Smooth muscle cell of the brain vasculature (primary cell): ENCODE data around the gene PPL.

Experiments used
- DNase-seq: peaks from one replicate; pipeline ENCODE4 v3.0.0-alpha.2; 2012; ENCODE audit warnings: low read depth, low spot score

The PPL gene

DNA sequence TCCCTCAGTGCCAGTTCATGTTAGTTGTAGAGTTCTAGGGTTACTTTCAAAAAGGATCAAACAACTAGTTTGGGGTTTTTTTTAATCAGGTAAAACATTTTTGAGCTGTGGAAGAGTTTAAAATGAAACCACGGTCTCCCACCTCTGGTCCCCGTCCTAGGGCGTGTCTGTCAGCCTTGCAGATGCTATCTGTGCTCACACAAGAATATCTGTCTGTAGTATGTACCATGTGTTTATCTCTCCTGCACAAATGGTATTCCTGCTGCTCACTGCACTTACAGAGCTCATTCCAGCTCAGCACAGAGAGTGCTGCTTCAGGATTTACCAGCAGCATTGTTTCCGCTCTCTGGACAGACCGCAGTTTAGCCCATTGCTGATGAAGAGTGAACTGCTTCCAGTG is 50.8 kb downstream of the PPL start:
- DNase-seq: no peak

DNA sequence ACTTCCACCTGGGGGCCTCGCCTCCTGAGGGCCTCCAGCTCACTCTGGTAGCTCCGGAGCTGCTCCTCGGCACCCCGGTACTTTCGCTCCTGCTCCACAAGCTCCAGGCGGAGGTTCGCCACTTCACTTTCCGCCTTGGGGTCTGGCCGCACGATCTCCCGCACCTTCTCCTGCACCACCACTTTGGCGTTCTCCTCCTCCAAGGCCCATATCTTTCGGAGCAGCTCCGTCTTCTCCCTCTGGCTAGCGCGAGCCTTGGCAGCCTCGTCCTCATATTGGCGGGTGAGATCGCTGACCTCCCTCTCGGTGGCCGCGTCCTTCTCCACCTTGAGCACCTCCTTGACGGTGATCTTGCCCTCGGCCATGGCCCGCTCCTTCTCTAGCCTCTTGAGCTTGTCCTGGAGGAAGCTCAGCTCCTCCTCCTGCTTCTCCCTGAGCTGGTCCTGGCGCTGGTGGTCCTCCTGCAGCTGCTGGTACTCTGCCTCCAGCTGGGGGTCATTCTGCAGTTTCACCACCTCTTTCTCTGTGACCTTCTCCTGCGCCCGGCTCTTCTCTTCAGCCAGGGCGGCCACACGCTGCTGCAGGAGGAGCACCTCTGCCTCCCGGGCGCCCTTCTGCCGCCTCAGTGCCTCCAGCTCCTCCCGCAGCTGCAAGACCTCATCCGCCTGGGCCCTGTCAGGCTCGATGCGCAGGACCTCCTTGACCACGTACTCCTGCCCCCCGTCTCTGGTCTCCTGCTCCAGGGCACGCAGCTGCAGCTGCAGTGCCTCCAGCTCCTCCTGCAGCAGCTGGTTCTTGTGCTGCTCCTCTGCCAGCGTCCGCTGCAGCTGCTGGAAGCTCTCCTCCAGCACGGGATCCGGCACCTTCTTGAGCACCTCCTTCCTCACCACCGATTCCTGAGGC is 51.7 kb downstream of the PPL start:
- DNase-seq: no peak

DNA sequence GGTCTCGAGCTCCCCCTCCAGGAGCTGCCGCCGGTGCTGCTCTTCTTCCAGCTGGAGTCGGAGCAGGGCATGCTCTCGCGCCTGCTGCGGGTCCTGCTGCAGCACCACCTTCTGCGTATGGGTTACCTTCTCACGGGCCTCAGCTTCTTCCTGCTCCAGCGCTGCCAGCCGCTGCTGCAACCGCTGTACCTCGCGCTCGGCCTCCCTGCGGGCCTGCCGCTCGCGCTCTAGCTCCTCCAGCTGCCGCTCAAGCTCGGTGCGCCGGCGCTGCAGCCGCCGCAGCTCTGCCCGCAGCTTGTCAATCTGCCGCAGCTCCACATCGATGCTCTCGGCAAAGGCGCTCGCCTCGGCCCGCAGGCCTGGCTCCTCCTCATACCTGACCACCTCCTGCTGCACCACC is 52.7 kb downstream of the PPL start:
- DNase-seq: no peak

DNA sequence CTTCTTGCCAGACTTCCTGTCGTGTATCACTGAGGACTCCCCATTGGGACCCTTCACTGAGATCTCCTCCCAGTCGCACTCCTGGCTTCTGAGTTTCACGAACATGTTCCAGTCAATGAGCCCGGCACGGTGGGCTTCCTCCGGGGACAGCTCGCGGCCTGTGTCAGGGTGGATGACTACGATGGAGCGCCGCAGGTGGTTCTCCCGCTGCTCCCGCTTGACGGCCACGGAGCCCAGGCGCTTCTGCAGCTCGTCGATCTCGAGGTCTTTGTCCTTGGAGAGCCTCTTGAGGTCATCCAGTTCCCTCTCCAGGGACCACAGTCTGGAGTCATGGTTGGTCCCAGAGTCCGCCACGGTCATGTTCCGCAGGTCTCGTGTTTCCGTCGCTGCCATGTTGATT is 53.4 kb downstream of the PPL start:
- no peak for DNase-seq

DNA sequence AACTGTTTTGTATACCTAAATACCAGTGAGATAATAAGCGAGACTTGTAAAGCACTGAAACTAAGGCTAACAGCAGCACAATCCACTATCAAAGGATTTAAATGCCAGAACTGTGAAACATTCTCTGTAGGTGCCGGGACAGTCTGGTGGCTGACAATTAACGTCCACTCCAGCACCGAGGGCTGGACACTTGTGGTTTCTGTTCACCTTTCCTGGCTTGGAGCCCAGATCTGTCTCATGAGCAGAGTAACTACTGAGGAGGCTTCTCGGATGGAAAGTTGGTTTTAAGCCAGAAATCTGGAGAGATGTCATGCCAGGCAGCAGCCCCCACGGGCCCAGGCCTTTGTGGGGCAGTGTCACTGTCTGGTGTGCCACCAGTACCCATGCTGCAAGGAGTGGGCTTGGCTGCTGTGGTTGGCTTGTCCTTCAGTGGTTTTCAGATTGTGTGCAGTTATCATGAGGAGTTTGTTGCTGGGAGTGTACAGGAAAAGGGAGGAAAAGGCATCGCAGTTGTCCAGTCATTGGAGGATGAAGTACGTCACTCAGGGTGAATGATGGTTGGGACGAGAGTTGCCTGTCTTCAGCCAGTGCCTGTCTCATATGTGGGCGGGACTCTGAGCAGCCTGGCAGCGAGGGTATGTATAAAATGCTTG is 54.2 kb downstream of the PPL start:
- DNase-seq: peak; percentile 12

DNA sequence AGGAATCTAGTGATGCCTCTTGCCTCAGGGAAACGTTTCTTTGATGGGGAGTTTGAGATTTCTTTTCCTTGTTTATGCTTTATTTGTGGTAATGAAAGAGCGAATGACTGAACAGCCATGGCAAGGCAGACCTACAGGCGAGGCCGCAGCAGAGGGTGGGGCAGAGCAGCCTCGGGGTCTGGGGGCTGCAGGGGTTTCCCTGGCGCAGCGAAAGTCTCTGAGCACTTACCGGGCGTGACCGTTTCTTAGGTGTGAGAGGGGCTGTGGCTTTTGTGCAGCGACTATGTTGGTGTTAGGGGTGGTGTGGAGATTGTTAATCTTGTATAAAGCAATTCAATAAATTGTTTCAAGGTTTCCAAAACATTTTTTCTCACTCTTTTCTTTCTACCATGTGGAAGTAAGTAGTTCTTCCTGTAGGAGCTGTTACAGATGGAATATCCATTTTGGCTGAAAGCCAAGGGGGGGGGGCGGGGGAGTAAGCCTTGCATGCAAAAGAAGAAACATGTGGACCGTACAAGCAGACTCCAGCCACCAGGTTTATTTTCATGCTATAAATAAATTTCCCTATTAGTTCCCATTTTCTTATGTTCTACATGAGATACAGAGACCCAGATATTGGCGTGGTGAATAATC is 54.8 kb downstream of the PPL start:
- DNase-seq: peak; percentile 23

DNA sequence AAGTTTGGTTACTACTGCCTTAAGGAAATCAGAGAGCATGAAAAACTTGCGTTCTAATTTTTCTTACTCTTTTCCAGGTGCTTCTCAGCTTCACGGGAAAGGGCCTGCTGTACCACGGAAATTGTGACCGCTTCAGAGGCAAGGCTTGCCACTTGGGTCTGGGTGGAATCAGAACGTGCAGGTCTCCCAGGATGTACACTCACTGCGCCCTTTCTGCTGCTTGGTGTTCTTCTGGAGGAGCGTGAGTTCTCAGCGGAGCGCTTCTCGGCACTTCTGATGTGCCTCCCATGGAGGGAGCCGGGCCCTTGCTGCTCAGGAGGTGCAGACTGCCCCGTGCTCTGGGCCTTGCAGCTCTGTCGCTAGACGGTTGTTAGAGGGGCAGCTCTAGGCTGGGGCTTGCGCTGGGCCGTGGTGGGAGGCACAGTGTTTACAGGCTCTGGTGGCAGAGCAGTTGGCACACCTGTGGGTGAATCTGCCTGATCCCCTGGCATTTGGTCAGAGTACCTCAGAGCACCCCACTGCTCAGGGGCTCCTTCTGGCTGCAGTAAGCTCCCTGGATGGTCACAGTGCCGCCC is 56.9 kb downstream of the PPL start:
- no peak for DNase-seq

DNA sequence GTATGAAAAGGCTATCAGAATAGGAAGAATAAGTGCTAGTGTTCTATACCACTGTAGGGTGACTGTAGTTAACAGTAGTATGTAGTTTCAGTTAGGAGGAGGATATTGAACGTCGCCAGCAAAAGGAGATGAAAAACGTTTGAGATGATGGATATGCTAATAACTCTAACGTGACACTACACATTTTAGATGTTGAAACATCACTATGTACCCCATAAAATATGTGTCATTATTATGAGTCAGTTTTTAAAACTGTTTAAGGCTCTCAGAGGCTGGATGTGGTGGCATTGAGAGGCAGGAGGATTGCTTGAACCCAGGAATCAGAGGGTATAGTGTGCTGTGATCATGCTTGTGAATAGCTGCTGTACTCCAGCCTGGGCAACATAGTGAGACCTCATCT is 57.9 kb downstream of the PPL start:
- DNase-seq: no peak

DNA sequence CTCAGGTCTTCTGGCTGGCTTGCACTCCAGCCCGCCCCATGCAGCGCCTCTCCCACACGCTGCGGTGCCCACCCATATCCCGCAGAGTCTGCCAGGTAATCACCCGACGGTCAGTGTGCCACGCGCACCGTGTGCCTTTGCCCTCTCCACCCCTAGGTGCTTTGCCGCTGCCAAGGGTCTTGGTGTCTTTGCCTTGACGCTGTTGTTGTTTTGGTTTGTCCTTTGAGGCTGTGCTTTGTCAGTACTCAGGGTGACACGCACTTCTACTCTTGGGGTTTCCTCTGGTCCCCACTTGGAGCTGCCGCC is 59.6 kb downstream of the PPL start:
- no peak for DNase-seq

DNA sequence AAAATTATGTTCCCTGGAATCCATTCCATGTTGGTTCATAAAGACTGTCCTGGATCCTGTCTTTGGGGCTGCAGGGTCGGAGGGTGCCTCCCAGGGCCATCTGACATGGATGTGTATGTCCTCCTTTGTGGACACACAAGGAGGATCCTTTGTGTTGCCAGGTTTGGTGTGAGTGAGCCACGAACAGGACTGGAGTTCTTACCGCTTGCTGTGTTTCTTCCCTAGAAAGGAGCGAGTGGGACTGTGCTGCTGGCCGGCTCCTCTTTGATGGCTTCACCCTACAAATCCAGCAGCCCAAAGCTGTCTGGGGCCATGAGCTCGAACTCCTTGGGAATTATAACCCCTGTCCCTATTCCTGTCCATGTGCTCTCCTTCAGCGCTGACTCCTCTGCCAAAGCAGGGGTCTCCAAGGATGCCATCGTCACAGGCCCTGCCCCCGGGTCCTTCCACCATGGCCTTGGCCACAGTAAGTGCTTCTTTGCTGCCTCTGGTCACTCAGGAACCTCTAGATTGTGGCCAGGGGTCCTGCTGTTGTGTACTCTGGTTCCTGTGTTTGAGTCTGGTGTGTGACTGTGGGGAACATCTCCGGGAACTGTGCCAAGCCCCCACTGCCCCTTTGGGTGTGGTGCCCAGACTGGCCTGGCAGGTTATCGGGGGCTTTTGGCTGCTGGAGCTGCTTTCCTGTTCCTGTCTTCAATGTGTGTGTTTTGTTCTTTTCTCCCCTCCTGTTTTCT is 60.1 kb downstream of the PPL start:
- no peak for DNase-seq

DNA sequence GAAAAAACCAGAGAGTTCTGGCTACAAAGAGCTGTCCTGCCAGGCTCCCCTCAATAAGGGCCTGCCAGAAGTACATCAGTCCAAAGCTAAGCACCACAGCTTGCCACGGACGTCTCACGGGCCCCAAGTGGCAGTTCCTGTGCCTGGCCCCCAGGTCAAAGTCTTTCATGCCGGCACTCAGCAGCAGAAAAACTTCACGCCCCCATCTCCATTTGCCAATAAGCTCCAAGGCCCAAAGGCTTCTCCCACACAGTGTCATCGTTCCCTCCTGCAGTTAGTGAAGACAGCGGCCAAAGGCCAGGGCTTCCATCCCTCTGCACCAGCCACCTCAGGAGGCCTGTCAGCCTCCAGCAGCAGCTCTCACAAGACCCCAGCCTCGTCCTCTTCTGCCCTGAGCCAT is 62.3 kb downstream of the PPL start:
- DNase-seq: no peak

DNA sequence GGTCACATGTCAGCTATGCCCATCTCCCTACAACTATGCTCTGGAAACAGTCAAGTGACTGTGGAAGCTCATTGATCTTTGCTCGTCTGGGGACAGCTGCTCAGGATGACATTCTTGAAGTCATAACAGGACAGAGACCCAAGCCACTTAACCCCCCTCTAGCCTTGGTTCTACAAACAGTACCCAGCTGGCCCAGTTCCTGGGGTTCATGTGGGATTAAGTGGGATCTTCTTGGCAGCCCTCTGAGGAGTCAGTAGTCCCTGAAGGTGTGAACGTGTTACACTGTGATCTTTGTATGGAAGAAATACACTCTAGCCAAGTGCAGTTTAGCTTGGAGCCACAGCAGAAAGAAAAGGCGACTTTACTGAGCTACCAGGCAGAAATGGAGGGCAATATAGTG is 63.9 kb downstream of the PPL start:
- DNase-seq: no peak

DNA sequence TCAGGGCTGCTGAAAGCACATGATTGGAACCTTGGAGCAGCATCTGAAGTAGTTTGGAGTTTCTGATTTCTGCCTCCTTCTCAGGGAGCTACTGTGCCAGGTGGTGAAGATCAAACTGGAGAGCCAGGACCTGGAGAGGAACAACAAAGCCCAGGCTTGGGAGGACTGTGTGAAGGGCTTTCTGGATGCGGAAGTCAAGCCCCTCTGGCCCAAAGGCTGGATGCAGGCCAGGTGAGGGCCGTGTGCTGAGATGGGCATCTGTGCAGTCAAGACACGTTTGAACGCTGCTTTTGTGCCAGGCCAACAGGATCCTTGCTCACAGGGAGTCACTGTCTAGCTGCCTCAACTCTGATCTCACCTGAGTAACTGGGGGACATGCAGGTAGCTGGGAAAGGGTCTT is 65.9 kb downstream of the PPL start:
- no peak for DNase-seq

DNA sequence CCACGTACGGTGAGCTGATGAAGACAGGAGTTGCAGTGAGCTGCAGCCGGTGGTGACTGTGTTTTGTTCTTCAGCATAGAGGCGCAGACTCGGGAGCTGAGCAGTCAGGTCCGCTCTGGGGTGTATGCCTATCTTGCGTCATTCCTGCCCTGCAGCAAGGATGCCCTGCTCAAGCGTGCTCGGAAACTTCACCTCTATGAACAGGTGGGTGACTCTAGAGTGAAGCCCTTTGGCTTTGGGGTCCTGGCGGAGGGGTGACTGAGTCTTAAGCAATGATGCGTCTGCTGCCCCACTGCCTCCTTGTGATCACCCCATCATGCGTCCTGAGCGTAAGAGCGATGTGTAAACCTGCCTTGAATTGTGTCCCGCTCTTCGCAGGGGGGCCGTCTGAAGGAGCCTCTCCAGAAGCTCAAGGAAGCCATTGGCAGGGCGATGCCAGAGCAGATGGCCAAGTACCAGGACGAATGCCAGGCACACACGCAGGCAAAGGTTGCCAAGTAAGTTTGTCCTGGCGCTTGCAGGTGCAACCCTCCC is 66.7 kb downstream of the PPL start:
- no peak for DNase-seq

DNA sequence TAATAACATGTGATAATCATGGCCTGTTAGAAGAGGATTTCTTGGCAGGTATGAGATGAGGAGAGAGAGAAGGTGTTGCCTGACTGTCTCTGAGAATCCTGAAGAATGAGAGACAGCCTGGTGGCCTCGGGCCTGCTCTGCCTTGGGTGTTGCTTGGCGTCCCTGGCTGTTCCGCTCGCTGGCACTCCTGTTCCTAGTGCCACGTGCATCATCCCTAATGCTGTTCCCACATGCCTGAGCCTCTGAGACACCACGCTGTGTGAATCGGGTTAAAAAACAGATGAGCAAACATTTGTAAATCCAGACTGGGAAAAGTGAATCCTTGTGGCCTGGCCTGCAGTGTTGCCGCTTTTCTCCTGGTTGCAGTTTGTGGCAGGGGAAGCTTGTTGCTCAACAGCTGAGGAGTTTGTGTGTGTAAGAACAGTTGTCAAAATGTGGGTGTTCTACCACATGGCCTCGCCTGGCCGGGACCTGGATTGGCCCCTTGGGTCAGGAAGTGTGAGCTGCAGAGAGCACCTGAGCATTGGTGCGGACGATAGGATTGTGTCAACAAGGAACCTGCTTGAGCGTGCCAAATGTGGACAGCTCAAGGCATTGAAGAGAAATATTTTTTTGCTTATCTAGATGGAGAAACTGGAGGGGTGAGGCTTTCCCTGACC is 67.7 kb downstream of the PPL start:
- no peak for DNase-seq

DNA sequence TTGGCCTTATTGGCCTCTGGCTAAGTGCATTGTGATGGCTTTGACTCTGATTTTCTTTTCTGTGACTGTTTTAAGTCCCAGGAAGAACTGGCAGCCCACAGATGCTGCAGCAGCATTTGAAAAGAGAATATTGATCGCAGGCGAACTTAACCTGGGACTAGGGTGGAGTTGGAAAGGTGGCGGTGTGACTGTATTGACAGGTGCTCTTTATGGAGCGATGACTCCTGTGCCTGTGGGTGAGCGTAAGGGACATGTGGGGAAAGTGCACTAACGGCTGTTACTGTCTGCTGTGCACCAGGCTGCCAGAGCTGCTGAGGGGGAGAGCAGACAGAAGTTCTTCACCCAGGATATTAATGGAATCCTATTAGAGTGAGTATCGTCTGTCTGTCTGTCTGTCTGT is 68.4 kb downstream of the PPL start:
- DNase-seq: no peak

DNA sequence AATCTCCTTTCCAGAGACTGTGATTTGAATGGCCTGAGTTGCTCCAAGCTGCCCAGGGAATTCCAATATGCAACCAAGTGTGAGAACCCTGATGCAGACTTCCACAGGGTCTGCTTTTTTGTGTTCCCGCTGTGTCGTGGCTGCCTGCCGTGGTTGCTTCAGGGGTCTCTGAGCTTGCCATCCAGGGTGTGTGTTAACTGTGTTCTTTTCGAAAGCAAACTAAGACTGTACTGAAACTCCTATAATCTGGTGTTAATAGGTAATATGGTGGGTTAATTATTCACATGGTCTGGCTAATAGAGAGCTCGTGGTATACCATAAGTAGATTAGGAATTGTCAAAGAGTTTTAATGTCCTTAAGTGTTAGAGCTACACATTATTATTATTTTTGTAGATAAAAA is 68.9 kb downstream of the PPL start:
- no peak for DNase-seq

DNA sequence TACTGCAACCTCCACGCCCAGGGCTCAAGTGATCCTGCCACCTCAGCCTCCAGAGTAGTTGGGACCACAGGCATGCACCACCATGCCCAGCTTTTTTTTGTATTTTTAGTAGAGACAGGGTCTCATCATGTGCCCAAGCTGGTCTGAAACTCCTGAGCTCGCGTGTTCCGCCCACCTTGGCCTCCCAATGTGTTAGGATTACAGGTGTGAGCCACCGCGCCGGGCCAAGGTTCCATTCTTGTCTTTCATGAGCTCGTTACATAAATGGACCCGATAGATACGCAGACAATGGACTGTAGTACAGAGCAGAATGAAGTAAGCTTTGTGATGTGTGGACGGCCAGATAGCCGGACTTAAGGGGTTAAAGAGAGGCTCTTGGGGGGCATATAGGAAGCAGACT is 70.4 kb downstream of the PPL start:
- no peak for DNase-seq

DNA sequence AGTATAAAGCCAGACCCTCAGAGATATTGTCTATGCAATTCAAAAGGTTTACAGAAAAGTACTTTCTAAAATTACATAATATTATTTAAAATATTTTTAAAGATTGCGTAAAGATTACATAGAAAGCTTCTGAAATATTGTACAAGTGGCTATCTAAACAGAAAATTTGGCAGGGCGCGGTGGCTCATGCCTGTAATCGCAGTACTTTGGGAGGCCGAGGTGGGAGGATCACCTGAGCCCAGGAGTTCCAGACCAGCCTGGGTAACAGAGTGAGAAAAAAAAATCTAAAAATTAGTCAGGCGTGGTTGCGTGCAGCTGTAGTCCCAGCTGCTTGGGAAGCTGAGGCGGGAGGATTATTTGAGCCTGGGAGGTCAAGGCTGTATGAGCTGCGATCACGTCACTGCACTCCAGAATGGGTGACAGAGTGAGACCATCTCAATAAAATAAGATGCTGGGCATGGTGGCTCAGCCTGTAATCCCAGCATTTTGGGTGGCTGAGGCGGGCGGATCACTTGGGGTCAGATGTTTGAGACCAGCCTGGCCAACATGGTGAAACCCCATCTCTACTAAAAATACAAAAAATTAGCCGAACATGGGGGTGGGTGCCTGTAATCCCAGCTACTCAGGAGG is 71.6 kb downstream of the PPL start:
- no peak for DNase-seq

DNA sequence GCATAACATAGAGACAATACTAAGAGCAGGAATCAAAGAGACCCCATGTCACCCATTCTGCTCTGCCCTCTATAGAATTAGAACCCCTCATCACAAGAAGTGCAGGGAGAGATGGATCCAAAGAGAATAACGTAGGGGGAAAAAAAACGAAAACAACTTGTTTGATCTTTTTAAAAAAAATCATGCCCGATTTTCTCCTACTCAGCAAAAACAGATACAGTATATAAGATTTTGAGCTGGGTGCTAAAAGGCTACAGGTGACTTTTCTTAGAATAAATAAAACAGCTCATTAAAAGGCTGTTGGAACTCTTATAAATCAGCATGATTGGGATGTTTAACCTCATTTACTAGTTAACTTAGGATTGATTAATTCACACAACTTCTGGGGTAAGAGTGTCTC is 72.2 kb downstream of the PPL start:
- no peak for DNase-seq

DNA sequence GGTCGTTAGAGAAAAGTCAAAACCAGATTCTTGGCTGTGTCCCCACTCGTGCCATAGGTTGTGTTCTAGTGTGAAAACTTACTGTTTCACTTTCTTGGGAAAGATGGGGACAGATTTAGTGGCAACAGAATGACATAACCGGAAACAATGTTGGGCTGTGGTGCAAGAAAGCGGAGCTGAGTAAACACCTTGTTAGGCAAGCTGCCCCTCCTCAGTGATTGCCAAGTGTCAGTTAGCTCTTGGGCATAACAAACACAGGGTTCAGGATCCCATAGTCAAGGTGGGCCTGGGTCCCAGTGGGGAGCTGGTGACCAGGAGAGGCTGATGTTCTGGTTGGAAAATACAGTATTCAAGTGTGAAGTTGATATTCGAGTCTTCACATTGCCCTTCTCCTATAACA is 74.3 kb downstream of the PPL start:
- DNase-seq: no peak
